Esophagus muscularis mucosa (tissue), 3 donors: Measurements from ENCODE around the gene EGFL7.

Source experiments
- POLR2A ChIP-seq: fragments of 450-650 bp; IDR thresholded peaks from one replicate; pipeline ENCODE4 v1.6.1; 2017; ENCODE audit warnings: antibody characterized with exemption, moderate library complexity, mild to moderate bottlenecking, low read depth
- POLR2AphosphoS5 ChIP-seq, 2 donors: sonication (generic); formaldehyde crosslinking; IDR thresholded peaks; one replicate each; pipeline ENCODE4 v1.6.1; 2017; ENCODE audit warnings: antibody characterized with exemption in 2 of 2
- TF ChIP-seq, protein P1 (sequence below), 3 experiments: fragments of 200-600 bp in 2 of 3; fragments of 450-650 bp in 1 of 3; sonication (generic) in 2 of 3; IDR thresholded peaks; one replicate each; pipeline ENCODE4 v1.5.1; 2017 to 2019; ENCODE audit warnings: antibody characterized with exemption in 3 of 3, mild to moderate bottlenecking in 2 of 3, moderate library complexity in 1 of 3

GRCh38 chr9:136666372-136667213 is 3.9 kb downstream of the EGFL7 start:
- TF ChIP-seq POLR2A = no peak
- TF ChIP-seq POLR2AphosphoS5 (IDR thresholded peaks at IDR 0.05) = no peak
- TF ChIP-seq, protein P1, sequence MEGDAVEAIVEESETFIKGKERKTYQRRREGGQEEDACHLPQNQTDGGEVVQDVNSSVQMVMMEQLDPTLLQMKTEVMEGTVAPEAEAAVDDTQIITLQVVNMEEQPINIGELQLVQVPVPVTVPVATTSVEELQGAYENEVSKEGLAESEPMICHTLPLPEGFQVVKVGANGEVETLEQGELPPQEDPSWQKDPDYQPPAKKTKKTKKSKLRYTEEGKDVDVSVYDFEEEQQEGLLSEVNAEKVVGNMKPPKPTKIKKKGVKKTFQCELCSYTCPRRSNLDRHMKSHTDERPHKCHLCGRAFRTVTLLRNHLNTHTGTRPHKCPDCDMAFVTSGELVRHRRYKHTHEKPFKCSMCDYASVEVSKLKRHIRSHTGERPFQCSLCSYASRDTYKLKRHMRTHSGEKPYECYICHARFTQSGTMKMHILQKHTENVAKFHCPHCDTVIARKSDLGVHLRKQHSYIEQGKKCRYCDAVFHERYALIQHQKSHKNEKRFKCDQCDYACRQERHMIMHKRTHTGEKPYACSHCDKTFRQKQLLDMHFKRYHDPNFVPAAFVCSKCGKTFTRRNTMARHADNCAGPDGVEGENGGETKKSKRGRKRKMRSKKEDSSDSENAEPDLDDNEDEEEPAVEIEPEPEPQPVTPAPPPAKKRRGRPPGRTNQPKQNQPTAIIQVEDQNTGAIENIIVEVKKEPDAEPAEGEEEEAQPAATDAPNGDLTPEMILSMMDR (IDR thresholded peaks at IDR 0.05) = no peak
